Bronchial smooth muscle cell (primary cell): ENCODE measurements around the gene UBD. TPM values are rescaled to one million over a fixed set of nuclear protein-coding genes. Genes with fewer than 3 reads are reported as not detected.

Source experiments
- total RNA-seq: library from RNA; depleted of rRNA; stranded (reverse); fragments of >200 nt; gene quantifications from 2 replicates; pipeline ENCODE4 v1.2.1, GENCODE V29; 2014

Gene UBD
- 0.09 and 0.16 TPM in 2 replicates for total RNA-seq

GRCh38 chr6:29559524-29560287 is at the start of gene UBD:
UBD (minus strand) TSS chr6:29559732; CDS start chr6:29559701, 31 bp downstream.

GRCh38 chr6:29584821-29585220 is 25.3 kb upstream of the UBD start, which contains the start of gene OR2H2:
OR2H2 (plus strand) TSS chr6:29585121; CDS start chr6:29587945, 2,824 bp downstream.

Other genes starting within 250 kb of the UBD start
- gene OR5V1, start 190.9 kb downstream of the UBD start, total RNA-seq = not detected in 2 replicates
- gene OR12D3, start 184.4 kb downstream of the UBD start, total RNA-seq = not detected in 2 replicates
- gene OR12D2, start 164.1 kb downstream of the UBD start, total RNA-seq = not detected in 2 replicates
- gene OR12D1, start 144.8 kb downstream of the UBD start, total RNA-seq = not detected in 2 replicates
- not detected in 2 replicates for gene OR10C1, start 120.4 kb downstream of the UBD start, total RNA-seq
- not detected in 2 replicates for gene OR11A1, start 102.7 kb downstream of the UBD start, total RNA-seq
- gene OR2H1, start 102.6 kb downstream of the UBD start, total RNA-seq = not detected in 2 replicates
- gene MAS1L, start 71.8 kb downstream of the UBD start, total RNA-seq = not detected in 2 replicates
- gene OR2H2, start 25.4 kb upstream of the UBD start, total RNA-seq = not detected in 2 replicates
- gene GABBR1, start 73.5 kb upstream of the UBD start, total RNA-seq = 13.6 and 18.8 TPM in 2 replicates
- not detected in 2 replicates for gene MOG, start 97.4 kb upstream of the UBD start, total RNA-seq
- 2.8 TPM in 1 of 2 replicates, not detected in the other for gene ZFP57, start 121.4 kb upstream of the UBD start, total RNA-seq
- 2.4 and 3.9 TPM in 2 replicates for gene HLA-F, start 163.7 kb upstream of the UBD start, total RNA-seq